Activated naive CD4-positive, alpha-beta T cell (primary cell): ENCODE data around the gene NPPA.

Source experiments
- DNase-seq, 4 experiments: peaks; one replicate each; lab custom pipeline; 2025; lab: John Stamatoyannopoulos, UW

Gene NPPA

DNA sequence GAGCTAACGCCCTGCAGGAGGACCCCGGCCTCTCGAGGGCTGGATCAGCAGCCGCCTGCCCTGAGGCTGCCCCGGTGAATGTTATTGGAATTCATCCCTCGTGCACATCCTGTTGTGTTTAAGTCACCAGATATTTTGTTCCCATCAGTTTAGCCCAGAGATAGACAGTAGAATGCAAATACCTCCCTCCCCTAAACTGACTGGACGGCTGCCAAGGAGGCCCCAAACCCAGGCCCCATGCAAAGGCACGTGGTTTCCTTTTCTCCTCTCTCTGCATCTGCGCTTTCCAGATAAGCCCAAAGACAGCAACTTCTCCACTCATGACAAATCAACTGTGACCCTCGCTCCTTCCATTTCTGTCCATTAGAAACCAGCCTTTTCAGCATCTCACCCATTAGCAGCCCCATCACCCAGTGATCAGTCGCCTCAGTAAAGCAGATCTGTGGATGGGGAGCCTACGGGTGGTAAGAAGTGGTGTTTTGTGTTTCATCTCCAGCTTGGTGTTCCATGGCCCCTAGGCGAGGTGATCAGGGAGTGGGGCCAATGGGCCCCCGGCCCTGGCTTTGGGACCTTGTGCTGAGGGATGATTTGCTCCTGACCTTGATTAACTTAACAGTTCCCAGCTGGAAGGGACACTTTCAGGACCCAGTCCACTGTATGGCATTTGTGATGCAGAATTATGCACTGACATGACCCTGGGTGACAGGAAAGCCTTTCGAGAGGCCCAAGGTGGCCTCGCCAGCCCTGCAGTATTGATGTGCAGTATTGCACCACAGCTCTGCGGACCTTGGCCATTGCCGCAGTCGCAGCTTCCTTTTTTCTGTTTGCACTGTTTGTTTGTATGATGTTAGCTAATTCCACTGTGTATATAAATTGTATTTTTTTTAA, 5.2 kb downstream of the NPPA start:
- DNase-seq: no peak

DNA sequence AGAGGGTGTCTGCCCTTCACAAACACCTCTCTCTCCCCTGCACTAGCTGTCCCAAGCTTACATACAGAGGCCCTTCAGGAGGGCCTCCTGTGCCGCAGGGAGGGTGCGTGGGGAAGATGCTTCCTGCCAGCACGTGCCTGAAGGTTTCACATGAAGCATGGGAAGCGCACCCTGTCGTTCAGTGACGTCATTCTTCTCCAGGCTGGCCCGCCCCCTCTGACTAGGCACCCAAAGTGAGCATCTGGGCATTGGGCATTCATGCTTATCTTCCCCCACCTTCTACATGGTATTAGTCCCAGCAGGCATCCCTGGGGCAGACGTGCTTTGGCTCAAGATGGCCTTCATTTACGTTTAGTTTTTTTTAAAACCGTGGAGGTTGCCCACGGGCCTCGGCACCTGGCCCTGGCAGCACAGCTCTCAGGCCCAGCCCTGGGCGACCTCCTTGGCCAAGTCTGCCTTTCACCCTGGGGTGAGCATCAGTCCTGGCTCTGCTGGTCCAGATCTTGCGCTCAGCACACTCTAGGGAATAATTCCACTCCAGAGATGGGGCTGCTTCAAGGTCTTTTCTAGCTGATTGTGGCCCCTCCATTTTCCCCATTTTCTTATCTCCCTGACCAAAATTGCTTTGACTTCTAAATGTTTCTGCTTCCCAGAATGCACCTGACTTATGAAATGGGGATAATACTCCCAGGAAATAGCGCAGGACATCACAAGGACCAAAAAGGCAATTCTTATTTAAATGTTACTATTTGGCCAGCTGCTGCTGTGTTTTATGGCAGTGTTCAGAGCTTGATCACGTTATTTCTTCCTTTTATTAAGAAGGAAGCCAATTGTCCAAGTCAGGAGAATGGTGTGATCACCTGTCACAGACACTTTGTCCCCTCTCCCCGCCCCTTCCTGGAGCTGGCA, 6.1 kb downstream of the NPPA start:
- DNase-seq: no peak

GRCh38 chr1:11839727-11840705, 7.6 kb downstream of the NPPA start:
- no peak for DNase-seq

- peak; percentile 36 to 71 (median 46) for DNase-seq
Observed at GRCh38 chr1:11838349-11839272, 9.0 kb downstream of the NPPA start.

DNA sequence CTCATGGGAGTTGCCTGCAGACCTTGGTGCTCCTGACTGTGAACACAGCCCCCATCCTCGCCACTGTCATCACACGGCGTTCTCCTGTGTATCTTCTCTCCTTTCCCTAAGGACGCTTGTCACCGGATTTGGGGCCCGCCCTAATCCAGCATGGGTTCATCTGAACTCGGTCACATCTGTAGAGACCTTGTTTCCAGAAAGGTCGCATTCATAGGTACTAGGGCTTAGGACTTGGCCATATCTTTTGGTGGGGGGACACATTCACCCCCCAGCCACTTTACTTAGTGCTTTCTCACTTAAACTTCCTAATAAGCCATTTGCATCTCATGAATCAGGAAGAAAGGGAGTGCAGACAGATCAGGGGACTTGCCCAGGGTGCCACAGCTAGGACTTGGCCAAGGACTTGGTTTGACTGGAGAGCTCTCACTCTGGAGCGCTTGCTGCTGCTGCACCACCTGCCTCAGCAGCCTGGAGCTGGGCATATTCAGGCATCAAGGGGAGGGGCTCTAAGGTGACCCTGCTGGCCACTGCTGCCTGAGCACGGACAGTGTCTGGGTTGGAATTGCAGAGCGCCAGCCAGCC, 9.7 kb downstream of the NPPA start:
- no peak for DNase-seq

DNA sequence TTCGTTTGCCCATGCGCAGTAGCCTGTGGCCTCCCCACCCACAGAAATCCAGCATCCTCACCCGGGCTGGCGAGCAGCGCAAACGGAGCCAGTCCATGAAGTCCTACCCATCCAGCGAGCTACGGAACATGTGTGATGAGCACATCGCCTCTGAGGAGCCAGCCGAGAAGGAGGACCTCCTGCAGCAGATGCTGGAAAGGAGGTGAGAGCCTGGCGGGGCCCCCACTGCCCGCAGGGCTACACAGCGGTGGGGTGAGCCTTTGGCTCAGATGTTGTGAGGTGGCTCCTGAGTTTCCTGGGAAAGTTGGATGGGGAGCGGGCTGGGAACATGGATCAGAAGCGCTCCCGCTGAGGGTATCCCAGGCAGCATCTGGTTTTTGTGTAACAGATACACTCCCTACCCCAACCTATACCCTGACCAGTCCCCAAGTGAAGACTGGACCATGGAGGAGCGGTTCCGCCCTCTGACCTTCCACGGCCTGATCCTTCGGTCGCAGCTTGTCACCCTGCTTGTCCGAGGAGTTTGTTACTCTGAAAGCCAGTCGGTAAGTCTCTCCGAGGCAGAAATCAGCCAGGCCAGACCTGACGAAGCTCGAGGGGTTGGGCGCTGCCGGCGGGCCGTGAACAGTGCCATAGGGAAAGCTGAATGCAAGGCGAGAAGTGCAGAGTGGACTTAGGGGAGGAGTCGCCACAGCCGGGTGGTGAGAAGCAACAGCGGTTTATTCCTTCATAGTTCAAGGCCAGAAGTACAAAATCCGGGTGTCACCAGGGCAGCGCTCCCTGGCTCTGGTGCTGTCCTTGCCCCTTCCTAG, 10.4 kb downstream of the NPPA start:
- DNase-seq: no peak

DNA sequence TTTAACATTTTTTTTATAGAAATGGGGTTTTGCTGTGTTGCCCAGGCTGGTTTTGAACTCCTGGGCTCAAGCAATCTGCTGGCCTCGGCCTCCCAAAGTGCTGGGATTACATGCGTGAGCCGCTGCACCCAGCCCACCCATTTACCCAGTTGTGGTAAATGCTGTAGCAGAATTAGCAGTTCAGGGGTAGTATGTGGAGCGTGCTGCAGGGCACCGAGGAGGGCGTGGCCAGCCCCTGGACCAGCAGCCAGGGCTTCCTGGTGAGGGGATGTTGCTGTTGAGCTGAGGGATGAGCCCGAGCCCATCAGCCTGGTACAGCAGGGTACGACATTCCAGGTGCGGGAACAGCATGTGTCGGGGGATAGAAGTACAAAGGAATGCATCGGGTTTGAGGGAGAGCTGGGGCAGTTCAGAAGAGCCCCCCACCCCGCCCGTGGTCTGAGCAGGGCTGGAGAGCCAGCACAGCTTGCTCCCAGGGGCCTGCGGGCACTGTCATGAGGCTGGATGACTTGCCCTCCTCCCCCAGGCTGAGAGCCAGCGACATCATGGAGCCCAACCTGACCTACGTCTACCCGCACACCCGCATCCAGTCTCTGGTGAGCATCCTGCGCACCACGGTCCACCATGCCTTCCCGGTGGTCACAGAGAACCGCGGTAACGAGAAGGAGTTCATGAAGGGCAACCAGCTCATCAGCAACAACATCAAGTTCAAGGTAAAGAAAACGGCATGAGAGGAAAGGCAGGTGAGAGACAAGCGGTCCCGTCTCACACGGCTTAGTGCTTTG, 11.9 kb downstream of the NPPA start:
- DNase-seq: no peak

DNA sequence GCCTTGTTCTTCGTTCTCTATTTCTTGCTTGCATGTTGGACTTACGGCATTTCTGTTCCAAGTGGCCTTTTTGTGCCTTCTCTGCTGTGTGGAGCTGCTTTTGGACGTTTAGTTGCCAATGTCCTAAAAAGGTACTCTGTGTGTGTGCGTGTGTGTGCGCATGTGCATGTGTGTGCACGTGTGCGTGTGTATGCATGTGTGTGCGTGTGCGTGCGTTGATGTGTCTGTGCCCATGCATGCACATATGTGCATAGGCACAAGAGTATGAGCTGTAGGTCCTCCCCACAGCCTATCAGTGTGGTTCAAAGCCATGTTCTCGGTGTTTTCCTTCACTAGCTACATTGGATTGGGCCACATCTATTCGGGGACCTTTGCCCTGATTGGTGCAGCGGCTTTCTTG, 13.7 kb downstream of the NPPA start:
- no peak for DNase-seq

DNA sequence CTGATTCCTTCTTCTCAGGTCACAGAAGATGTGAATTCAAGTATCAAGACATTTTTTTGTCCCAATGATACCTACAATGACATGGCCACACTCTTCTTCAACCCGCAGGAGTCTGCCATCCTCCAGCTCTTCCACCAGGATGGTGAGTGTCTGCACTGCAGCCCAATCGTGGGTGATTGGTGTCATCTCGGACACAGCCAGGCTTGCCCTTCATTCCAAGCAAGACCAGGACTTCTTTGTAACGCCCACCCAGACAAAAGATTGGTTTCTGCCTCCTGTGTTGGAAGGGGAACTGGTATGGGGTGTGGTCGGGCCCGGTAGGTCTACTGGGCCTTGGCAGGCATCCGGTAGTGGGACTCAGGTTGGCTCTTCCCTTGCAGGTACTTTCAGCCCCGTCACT, 14.1 kb downstream of the NPPA start:
- no peak for DNase-seq

DNA sequence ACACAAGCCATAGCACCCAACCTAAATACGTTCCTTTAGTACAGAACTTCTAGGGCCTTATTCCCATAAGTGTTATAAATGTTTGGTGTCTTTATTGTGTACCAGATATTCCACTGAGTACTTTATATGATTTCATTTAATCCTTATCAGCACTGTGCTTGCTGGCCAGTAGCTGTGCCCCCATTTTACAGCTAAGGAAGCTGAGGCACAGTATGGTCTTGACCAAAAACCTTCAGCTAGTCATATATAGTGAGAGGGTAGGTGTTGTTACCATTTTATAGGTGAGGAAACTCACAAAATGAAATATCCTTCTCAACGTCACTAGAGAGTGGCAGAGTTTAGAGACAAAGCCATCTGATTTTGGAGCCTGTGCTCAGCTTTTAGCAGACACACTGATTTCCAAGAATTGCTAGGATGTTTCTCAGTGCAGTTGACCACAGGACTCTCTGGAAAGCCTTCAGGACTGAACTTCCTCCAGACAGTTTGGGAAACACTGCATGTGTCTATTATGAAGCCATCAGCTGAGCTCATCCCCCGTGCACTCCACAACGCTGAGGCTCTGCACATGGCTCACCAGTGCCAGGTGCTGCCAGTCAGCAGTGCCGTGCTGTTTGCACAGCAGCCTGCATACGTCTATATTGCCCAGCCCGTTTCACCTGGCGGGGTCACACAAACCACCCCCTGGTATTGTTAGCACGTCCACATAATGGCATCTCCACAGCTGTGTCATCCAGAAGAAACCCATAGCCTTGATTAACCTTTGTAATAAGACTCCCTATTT, 15.4 kb downstream of the NPPA start:
- no peak for DNase-seq

- DNase-seq: no peak
Observed at GRCh38 chr1:11828511-11828910, 19.1 kb downstream of the NPPA start.

DNA sequence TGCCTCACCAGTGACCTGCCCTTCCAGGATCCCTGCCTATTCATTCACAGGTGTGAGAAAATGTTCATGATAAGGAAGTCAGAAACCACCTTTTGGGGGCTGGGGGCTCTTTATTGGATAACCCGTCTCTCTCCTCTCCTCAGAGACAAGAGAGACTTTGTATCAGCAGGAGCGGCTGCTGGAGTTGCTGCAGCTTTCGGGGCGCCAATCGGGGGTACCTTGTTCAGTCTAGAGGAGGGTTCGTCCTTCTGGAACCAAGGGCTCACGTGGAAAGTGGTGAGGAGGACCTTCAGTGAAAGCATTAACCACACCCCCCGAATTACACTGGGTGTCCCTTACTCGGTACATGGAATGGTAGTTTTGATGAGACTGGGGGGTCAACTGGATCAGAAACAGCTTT, 20.6 kb downstream of the NPPA start:
- no peak for DNase-seq

DNA sequence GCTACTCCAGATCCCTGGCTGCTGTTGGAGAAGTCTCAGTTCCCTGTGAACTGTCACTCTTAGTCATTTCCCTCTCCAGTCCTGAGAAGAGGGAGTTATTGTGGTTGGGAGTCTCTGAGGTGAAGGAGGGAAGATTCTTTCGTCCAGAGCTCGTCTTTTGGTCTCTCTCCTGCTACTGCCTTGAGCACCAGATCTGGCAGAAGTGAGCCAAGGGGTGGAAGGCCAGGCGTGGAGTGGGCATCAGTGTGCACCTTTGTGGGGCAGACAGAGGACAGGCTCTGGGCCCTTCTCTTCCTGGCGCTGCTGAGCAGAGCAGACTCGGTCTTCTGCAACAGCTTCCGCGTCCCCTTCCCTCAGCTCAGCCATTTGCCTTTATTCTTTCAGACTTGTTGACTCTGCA, 22.5 kb downstream of the NPPA start:
- no peak for DNase-seq

GRCh38 chr1:11823366-11824137, 24.0 kb downstream of the NPPA start:
- no peak for DNase-seq

GRCh38 chr1:11822091-11822490, 25.5 kb downstream of the NPPA start:
- no peak for DNase-seq

DNA sequence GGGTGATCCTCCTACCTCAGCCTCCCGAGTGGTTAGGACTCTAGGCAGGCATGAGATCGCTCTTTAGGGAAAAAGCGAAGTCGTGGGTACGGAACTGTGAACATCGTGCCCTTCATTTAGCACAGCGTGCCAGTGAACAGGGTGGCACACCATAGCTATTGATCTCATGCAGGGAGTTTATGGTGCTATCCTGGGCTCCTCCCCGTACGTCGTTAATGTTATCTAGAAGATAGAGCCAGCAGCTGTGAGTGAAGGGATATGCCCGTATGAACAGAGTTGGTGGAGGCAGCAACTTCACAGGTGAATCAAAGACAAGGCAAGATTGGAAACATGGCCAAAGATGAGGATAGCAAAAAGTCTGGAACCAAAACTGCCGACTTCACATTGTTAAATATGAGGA, 30.4 kb downstream of the NPPA start:
- DNase-seq: no peak

DNA sequence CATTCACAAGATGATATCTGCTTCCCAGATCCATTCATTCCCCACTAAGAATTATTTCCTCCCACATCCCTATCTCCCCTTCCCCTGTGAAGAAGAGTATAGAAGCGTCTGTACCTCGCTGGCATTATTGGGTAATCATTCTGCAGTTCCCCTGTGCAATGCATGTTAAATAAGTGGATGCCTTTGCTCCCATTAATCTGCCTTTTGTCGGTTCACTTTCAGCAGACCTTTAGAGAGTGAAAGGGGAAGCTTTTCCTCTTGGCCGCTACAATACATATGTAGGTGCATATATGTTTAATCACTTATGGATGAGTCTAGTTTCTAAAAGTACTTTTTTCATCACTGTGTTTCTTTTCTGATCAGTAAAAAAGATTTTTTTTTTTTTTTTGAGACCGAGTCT, 34.6 kb downstream of the NPPA start:
- DNase-seq: no peak
